Neutrophil (primary cell): Measurements from ENCODE around the gene FOXO1.
A peak's percentile ranks its signal among the peaks of the same experiment; 100 is the strongest.

ENCODE experiments used
- H3K27ac ChIP-seq: fragments of 200-600 bp; sonication (generic); 2 replicates; pipeline ENCODE4 v1.5.1; 2016; ENCODE audit warnings: mild to moderate bottlenecking, moderate library complexity
- H3K27me3 ChIP-seq: fragments of 200-600 bp; sonication (generic); 2 replicates; pipeline ENCODE4 v1.6.0; 2016; ENCODE audit warnings: mild to moderate bottlenecking
- H3K36me3 ChIP-seq: fragments of 200-600 bp; sonication (generic); 2 replicates; pipeline ENCODE4 v1.5.1; 2017
- H3K4me1 ChIP-seq, 2 experiments: fragments of 200-600 bp in 1 of 2; sonication (generic) in 1 of 2; 1 replicate in 1 of 2; 2 replicates in 1 of 2; pipeline versions ENCODE4 v1.5.1 to v1.6.1; 2013 to 2016; ENCODE audit warnings: low read depth in 1 of 2, low read length in 1 of 2, mild to moderate bottlenecking in 1 of 2, moderate library complexity in 1 of 2; ENCODE audit not compliant: control insufficient read depth in 1 of 2, insufficient read depth in 1 of 2
- H3K4me3 ChIP-seq, 2 experiments: fragments of 200-600 bp in 1 of 2; sonication (generic) in 1 of 2; 1 replicate in 1 of 2; 2 replicates in 1 of 2; pipeline ENCODE4 v1.5.1; 2013 to 2016; ENCODE audit warnings: low read depth in 1 of 2, low read length in 1 of 2, mild to moderate bottlenecking in 1 of 2, moderate library complexity in 1 of 2
- H3K9me3 ChIP-seq: fragments of 200-600 bp; sonication (generic); 2 replicates; pipeline ENCODE4 v1.5.1; 2016
- TF ChIP-seq, protein P1 (sequence below): fragments of 200-600 bp; sonication (generic); IDR thresholded peaks from 2 replicates; pipeline ENCODE4 v1.5.1; 2016; ENCODE audit warnings: antibody characterized with exemption

The FOXO1 gene

DNA sequence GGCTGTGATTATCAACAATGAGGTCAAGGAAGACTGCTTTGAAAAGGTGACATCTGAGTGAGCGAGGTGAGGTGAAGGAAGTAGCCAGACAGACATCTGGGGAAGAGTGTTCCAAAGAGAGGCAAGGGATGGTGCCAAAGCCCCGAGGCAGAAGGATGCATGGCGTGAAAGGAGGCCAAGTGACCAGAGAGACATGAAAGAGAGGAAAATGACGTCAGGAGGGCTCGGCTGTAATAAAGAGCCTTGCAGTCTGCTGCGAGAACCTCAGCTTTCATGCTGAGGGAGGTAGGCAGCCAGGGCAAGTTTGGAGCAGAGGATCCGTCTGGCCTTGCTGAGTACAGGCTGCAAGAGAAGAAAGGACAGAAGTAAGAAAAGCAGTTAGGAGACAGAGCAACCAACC, 50.8 kb downstream of the FOXO1 start:
- peaks cover 16 to 17% of the 10 kb centered on the region in 2 experiments for H3K4me1 ChIP-seq
- no peak overlapping the region for H3K27ac ChIP-seq
- TF ChIP-seq, protein P1, sequence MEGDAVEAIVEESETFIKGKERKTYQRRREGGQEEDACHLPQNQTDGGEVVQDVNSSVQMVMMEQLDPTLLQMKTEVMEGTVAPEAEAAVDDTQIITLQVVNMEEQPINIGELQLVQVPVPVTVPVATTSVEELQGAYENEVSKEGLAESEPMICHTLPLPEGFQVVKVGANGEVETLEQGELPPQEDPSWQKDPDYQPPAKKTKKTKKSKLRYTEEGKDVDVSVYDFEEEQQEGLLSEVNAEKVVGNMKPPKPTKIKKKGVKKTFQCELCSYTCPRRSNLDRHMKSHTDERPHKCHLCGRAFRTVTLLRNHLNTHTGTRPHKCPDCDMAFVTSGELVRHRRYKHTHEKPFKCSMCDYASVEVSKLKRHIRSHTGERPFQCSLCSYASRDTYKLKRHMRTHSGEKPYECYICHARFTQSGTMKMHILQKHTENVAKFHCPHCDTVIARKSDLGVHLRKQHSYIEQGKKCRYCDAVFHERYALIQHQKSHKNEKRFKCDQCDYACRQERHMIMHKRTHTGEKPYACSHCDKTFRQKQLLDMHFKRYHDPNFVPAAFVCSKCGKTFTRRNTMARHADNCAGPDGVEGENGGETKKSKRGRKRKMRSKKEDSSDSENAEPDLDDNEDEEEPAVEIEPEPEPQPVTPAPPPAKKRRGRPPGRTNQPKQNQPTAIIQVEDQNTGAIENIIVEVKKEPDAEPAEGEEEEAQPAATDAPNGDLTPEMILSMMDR: no peak
- no peaks in the 10 kb centered on the region for H3K36me3 ChIP-seq
- H3K27me3 ChIP-seq: no peaks in the 10 kb centered on the region
- H3K9me3 ChIP-seq: no peaks in the 10 kb centered on the region
- no peak overlapping the region for H3K4me3 ChIP-seq

DNA sequence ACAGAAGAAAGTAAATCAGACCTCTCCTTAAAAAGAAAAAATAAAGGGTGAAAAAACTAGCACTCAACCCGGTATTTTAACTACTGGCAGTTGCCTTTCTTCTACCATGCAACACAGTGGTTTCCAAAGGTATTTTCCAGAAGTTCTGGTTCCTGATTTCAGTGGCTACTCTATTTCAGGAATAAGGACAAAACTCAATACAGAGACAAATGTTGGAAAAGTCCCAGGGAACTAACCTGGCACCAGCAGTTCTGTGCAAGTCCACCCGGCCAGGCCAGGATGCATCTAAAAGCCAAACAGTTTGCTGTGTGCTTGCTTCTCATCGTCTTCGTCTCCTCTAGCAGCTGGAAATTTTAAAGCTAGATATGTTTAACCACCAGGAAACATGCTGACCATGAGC, 52.5 kb downstream of the FOXO1 start:
- H3K9me3 ChIP-seq: no peaks in the 10 kb centered on the region
- H3K4me3 ChIP-seq: no peak overlapping the region
- H3K4me1 ChIP-seq: peaks cover 16 to 17% of the 10 kb centered on the region in 2 experiments
- TF ChIP-seq, protein P1: no peak
- H3K36me3 ChIP-seq: no peaks in the 10 kb centered on the region
- no peaks in the 10 kb centered on the region for H3K27me3 ChIP-seq
- peak overlapping the region; percentile 37 for H3K27ac ChIP-seq

DNA sequence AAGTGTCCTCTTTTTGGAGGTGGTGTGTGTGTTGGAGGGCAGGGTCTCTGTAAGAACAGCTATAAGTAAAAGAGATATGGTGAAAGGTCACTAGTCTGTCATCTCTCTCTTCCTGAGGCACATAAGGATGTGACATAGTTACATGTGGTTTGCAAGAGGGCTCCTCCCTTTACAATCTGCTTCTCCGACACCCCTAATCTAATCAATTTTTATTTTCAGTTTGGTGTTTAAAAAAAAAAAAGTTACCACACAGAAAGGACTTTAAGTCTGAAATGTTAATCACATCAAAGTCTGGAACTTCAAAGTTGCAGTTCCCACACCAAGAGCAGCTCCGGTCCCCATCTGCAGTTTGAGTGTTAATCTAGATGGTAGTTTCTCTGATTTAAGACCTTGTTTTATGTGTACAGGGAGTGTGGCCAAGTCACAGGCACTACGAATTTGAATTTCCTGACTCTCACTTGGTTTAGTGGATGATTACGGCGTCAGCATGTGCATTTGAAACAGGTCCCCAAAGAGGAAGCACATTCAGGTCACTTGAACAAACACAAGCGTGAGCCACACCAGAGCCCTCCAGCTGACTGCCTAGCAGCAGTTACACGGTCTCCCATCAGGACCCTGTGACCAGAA, 53.1 kb downstream of the FOXO1 start:
- Histone ChIP-seq H3K9me3 (no peaks in the 10 kb centered on the region), H3K4me1 (peaks cover 14 to 17% of the 10 kb centered on the region in 2 experiments), H3K4me3 (no peak overlapping the region), H3K27ac (peak overlapping the region; percentile 37), H3K36me3 (no peaks in the 10 kb centered on the region), H3K27me3 (no peaks in the 10 kb centered on the region)
- TF ChIP-seq, protein P1: no peak

DNA sequence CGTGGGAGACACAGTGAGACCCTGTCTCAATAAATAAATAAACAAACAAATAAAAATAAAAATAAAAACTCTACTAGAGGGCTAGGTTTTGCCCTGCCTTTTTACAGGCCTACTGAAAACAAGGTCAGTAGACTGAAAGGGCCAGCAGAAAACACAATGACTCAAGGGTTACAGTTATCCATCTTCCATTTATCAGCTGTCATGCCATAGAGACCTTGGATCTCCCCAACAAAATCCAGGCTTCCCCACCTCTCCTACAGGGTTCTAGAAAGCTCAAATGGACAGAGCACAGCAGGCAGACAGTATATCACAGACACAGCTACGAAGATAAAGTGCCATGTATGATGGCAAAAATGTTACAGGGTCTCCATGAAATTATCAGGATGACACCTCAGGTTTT, 54.4 kb downstream of the FOXO1 start:
- Histone ChIP-seq H3K9me3 (no peaks in the 10 kb centered on the region), H3K4me1 (peaks cover 10 to 12% of the 10 kb centered on the region in 2 experiments), H3K27me3 (no peaks in the 10 kb centered on the region), H3K27ac (no peak overlapping the region), H3K4me3 (no peak overlapping the region), H3K36me3 (no peaks in the 10 kb centered on the region)
- TF ChIP-seq, protein P1: no peak

DNA sequence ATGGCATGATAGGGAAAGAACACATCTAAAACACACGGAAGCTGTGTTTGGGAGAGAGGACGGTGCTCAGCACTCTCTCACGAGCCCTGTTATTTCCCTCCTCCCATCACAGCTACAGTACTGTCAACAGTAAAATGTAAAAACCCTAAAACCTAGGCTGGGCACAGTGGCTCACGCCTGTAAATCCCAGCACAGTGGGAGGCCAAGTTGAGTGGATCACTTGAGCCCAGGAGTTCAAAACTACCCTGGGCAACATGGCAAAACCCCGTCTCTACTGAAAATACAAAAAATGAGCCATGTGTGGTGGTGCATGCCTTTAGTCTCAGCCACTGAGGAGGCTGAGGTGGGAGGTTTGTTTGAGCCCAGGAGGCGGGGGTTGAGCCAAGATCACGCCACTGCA, 54.8 kb downstream of the FOXO1 start:
- peaks cover 10 to 12% of the 10 kb centered on the region in 2 experiments for H3K4me1 ChIP-seq
- H3K27me3 ChIP-seq: no peaks in the 10 kb centered on the region
- H3K36me3 ChIP-seq: no peaks in the 10 kb centered on the region
- H3K27ac ChIP-seq: no peak overlapping the region
- no peaks in the 10 kb centered on the region for H3K9me3 ChIP-seq
- TF ChIP-seq, protein P1: no peak
- H3K4me3 ChIP-seq: no peak overlapping the region
